HG03095 (cell line): ENCODE results near the gene KANSL1.

Experiments used
- ATAC-seq: cut with Tn5 transposase; IDR thresholded peaks from one replicate; pipeline ENCODE4 v1.9.1; 2021; ENCODE audit warnings: moderate library complexity; ENCODE audit not compliant: unreplicated experiment

Gene KANSL1

GRCh38 chr17:46085522-46085921 lies 107.7 kb downstream of the KANSL1 start:
- no peak for ATAC-seq

DNA sequence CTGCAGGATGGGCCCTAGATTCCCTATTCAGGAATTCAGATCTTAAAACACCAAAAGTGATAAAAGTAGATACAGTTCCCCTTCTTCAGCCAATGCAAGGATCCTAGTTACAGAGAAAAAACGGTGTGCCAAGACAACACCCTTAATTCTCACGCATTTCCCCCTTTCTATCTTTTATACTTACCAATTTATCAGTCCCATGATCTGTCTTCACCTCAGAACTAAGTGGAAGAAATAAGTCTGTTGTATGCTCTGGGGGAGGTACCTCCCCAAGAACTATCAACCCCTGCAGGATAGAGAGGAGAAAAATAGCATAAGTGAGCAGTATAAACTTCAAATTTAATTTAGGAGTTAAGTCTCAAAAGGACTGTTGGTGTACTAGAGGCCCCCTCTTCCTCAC lies 111.0 kb downstream of the KANSL1 start:
- no peak for ATAC-seq

GRCh38 chr17:46081018-46081320 lies 112.3 kb downstream of the KANSL1 start:
- no peak for ATAC-seq

DNA sequence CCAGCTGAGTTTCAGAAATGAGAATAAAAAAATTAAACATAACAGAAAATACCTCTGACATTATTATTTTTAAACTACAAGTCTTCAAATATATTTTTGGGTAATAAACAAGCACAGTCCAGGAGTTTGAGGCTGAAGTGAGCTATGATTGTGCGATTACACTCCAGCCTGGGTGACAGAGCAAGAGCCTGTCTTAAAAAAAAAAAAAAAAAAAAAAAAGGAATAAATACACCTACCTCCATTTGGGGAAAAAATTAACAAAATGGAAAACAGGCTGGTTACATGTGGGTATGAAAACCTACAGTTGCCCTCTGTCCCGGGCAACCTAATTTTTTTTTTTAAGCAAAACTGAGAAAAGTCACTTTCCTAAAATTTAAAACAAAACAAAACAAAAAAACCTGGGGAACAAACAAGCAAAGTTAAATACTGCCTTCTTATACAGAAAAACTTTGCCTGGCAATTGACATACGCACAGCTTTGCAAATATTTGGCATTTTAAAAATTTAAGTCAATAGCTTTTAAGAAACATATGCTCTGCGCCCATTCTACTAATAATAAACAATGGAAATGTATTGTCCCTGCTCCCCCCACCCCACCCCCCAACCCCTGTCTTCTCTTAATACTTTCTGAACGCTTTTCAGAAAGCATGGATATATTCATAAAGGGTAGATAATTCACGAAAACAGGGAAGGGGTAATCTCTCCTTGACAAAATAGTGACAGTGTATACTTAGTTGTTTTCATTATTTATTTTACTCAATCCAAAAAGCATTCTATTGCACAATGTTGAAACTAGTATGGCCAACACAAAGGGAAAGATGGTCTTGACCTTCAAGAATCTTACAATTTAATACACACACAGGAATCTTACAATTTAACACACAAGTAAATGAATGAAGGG lies 112.9 kb downstream of the KANSL1 start:
- ATAC-seq = no peak

DNA sequence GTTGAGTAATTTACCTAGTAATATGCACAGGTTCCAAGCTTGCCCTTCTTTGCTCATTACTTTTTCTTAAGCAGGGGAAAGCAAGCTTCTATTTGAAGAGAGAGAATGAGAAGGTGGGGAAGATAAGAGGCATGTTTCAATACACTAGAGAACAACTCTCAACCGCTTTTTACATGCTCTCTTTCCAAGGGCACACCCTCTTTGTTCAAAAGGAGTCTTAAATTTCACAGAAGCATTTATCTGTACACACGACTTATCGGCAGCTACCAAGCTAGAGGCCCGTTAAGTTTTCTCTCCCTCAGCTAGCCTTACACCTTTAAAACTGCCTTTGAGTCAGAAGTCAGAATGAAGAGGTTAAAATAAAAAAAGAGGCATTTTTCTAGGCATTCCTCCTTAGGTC lies 114.6 kb downstream of the KANSL1 start:
- ATAC-seq = no peak

DNA sequence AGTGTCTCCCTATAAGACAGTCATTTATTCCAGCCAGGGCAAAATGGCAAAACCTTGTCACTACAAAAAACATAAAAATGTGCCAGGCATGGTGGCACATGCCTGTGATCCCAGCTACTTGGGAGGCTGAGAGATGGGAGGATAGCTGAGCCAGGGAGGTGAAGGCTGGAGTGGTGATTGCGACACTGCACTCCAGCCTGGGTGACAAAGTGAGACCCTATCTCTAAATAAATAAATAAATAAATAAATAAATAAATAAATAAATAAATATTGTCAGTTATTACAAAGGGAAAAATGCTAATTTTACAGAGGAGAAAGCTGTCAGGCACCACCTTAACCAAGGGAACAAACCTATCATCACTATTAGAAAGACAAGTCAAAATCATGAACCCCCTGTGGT lies 118.7 kb downstream of the KANSL1 start:
- no peak for ATAC-seq

- ATAC-seq = no peak
These were observed 120.2 kb downstream of the KANSL1 start for GRCh38 chr17:46072998-46073397.

DNA sequence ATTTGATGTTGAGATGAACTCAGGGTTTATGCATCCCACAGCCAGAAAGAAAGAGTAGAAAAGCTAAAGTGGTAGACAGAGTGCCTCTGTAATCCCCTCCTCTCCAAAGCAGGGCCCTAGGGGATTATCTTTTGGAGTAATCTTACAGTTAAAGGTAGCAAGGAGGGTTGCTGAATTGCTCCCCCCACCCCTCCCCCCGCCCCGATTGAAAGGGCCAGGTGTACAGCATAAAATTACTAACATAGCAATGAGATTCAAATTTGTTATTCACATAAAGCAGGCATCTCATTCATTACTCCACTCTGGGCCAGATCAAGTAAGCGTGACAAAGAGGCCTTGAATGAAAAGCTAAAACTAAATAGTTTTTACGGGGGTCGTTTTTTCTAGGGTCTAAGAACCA lies 121.4 kb downstream of the KANSL1 start:
- no peak for ATAC-seq

DNA sequence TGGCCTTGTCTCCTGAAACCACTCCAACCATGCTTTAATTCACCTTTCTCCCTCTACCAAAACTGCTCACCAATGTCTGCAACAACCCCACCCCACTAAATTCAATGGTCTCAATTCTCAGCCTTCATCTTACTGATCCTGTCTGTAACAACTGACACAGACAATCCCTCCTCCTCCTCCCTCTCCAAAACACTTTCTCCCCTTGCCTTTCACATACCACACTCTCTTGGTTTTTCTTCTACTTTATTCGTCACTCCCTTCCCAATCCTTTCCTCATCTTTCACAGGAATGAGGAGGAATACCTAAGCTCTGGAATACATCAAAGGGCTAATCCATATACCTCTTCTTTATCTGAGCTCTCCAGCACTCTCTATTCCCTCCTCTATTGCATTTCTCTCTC lies 128.8 kb downstream of the KANSL1 start:
- no peak for ATAC-seq

- no peak for ATAC-seq
These were observed 130.0 kb downstream of the KANSL1 start for GRCh38 chr17:46063241-46063640.

DNA sequence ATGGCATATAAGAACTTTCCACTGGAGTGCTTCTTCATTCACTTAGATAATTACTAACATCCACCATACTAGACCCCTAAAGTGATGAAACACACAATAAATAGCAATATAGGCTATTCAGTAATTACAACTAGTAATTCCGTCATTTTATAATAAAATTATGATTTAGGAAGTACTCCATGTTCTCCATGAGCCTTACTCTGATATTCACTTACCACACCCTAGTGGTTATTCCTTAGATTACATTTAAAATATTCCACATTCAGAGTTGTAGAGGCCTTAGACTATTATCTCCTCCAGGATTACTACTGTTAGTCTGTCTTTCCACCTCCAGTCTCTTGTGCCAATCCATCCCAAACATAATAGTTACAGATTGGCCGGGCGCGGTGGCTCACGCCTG lies 131.8 kb downstream of the KANSL1 start:
- no peak for ATAC-seq

DNA sequence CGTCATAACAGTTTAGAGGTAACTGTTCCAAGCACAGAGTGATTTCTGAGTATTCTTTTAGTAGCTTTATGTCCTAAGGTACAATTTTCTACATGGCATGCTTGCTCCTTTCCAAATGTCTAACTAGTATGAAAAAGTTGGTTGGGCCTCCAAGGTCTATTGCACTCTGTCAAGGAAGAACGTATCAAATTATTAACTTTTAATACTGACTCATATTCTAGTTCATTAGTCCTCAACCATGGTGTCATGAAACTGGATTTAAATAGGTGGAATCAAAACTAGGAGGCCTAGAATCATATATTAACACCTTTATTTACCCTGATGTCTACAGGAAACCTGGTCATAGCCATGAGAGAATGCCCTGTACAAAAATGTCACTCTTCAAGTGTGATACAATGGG lies 132.8 kb downstream of the KANSL1 start:
- no peak for ATAC-seq

DNA sequence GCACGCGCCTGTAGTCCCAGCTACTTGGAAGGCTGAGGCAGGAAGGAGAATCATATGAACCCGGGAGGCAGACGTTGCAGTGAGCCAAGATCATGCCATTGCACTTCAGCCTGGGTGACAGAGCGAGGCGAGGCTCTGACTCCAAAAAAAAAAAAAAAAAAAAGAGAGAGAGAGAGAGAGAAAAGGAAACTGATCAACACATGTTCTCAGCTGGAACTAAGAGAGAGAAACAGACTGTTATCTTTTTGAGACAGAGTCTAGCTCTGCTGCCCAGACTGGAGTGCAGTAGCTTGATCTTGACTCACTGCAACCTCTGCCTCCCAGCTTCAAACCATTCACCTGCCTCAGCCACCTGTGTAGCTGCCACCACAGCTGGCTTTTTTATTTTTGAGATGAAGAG lies 133.7 kb downstream of the KANSL1 start:
- ATAC-seq = no peak

DNA sequence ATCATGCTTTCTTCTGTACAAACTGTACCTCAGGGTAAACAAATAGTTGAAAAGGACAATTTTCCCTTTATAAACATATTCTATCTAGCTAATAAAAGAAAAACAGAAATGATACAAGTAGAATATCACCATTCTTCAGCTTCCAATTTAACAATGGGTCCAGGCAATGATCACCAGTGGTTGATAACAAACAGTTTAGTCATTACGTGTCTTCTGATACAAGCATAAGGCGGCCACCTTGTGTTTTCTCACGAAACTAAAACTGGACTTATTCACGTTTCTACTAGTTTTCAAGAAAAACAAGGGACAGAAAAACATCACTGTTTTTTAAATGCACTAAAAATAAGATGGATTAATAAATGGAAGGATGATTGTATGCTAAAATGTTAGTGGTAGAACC lies 135.9 kb downstream of the KANSL1 start:
- no peak for ATAC-seq

DNA sequence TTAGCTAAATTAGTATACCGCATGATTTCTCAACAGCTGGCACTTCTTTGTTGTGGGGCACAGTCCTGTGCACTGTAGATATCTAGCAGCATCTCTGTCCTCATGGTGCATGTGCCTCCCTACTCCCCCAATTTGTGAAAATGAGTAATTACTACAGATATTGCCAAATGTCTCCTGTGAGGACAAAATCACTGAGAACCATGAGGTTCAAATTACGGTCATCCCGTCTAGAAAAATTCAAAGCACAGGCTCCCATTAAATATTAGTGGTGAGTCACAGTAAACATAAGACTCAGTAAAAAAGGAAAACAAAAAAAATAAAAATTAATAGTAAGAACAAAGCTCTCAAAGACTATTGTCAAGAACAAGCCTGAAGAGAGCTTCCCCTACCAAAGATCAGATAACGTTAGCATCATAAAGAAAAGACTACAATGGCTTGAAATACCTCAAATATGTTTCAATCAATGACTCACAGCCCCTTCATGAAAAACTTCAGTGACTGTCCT lies 136.4 kb downstream of the KANSL1 start:
- no peak for ATAC-seq

- ATAC-seq = no peak
These were observed 139.2 kb downstream of the KANSL1 start for GRCh38 chr17:46053911-46054534.

GRCh38 chr17:46049656-46050055 lies 143.6 kb downstream of the KANSL1 start:
- ATAC-seq = no peak

GRCh38 chr17:46047856-46048255 lies 145.4 kb downstream of the KANSL1 start:
- no peak for ATAC-seq

DNA sequence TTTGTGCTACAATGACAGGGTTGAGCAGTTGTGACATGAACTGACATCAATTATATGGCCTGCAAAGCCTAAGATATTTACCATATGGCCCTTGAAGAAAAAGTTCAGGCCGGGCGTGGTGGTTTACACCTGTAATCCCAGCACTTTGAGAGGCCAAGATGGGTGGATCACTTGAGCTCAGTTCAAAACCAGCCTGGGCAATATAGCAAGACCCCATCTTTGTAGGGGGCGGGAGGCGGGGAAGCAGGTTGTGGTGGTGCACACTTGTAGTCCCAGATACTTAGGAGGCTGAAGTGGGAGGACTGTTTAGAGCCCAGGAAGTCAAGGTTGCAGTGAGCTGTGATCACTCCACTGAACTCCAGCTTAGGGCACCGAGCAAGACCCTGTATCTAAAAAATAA lies 145.8 kb downstream of the KANSL1 start:
- ATAC-seq = no peak

GRCh38 chr17:46046957-46047356 lies 146.3 kb downstream of the KANSL1 start:
- no peak for ATAC-seq

DNA sequence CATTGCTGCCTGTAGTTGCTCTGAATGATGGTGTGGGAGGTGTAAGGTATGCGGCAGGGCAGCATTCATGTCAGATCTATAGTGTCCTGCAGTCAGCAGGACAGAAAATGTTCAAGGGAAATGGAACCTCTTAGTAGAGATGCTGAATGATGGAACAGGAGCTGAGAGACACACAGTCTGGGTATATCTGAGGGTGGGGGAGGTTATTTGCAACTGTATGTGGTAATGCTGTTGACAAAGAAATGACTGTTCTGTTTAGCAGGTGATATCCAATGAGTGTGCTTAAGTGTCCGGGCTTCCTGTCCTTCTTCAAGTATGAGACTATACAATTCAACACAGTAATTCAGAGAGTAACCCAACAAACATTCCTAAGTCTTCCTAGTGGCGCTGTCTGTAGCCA lies 147.6 kb downstream of the KANSL1 start:
- ATAC-seq = no peak

DNA sequence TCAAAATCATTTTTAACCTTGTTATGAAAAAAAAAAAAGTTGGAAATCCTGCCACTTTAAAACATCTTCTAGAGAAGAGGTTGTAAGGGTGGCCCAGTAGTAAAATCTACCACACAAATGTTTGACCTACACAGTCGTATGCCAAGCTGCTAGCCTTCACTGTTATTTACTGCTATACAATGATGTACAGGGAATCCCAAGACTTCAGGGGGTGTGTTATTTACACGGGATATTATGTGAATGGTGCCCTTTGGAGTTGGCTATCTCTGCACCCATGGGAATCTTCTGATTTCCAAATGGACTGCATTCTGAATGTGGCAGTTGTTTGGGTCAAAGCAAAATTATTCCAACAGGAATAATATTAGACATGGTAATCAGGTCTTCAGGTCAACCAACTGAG lies 148.2 kb downstream of the KANSL1 start:
- ATAC-seq = no peak
